Neural progenitor cell (in vitro differentiated cells): ENCODE results near the gene SIRPA. TPM values are rescaled to one million over a fixed set of nuclear protein-coding genes. Genes with fewer than 3 reads are reported as not detected.

Experiments
- DNase-seq: peaks from one replicate; pipeline ENCODE4 v3.0.0-alpha.2; 2016; ENCODE audit warnings: low spot score
- H2AFZ ChIP-seq: fragments of 200-600 bp; sonication (generic); replicated peaks from 2 replicates; pipeline ENCODE4 v1.6.1; 2016; ENCODE audit warnings: antibody characterized with exemption
- H3F3A ChIP-seq: fragments of 200-600 bp; sonication (generic); 2 replicates; pipeline ENCODE4 v1.6.1; 2016; ENCODE audit warnings: antibody characterized with exemption, low read depth
- H3K27ac ChIP-seq: fragments of 200-600 bp; sonication (generic); 2 replicates; pipeline ENCODE4 v1.5.1; 2016; ENCODE audit warnings: mild to moderate bottlenecking
- H3K27me3 ChIP-seq: fragments of 200-600 bp; sonication (generic); 2 replicates; pipeline ENCODE4 v1.6.1; 2016; ENCODE audit warnings: mild to moderate bottlenecking, moderate library complexity
- H3K36me3 ChIP-seq: fragments of 200-600 bp; sonication (generic); 2 replicates; pipeline ENCODE4 v1.5.1; 2016
- H3K4me1 ChIP-seq: fragments of 200-600 bp; sonication (generic); 2 replicates; pipeline ENCODE4 v1.6.1; 2016; ENCODE audit warnings: mixed run types
- H3K4me2 ChIP-seq: fragments of 200-600 bp; sonication (generic); 2 replicates; pipeline ENCODE4 v1.6.1; 2016
- H3K4me3 ChIP-seq: fragments of 200-600 bp; sonication (generic); 2 replicates; pipeline ENCODE4 v1.5.1; 2016
- H3K79me2 ChIP-seq: fragments of 200-600 bp; sonication (generic); 2 replicates; pipeline ENCODE4 v1.6.1; 2016; ENCODE audit warnings: low read depth
- H3K9ac ChIP-seq: fragments of 200-600 bp; sonication (generic); 2 replicates; pipeline ENCODE4 v1.6.1; 2016
- H3K9me3 ChIP-seq: fragments of 200-600 bp; sonication (generic); 2 replicates; pipeline ENCODE4 v1.5.1; 2016; ENCODE audit warnings: low read depth
- H4K20me1 ChIP-seq: fragments of 200-600 bp; sonication (generic); 2 replicates; pipeline ENCODE4 v1.6.1; 2016; ENCODE audit warnings: low read depth
- H3K27ac Mint-ChIP-seq: 3 replicates; pipeline ENCODE4 v1.8.0; 2021; ENCODE audit warnings: mixed read lengths
- H3K27me3 Mint-ChIP-seq: 2 replicates; pipeline ENCODE4 v1.8.0; 2022; ENCODE audit warnings: low read depth, mild to moderate bottlenecking, inconsistent platforms, moderate library complexity, mixed read lengths; ENCODE audit not compliant: insufficient read depth
- H3K36me3 Mint-ChIP-seq: 3 replicates; pipeline ENCODE4 v1.8.0; 2021; ENCODE audit warnings: mixed read lengths
- H3K4me1 Mint-ChIP-seq: 3 replicates; pipeline ENCODE4 v1.8.0; 2021; ENCODE audit warnings: mixed read lengths
- H3K4me3 Mint-ChIP-seq: 3 replicates; pipeline ENCODE4 v1.8.0; 2021; ENCODE audit warnings: mild to moderate bottlenecking, moderate library complexity, mixed read lengths
- H3K9me3 Mint-ChIP-seq: 3 replicates; pipeline ENCODE4 v1.8.0; 2020; ENCODE audit warnings: mixed read lengths
- EZH2 ChIP-seq: fragments of 200-600 bp; sonication (generic); IDR thresholded peaks from 2 replicates; pipeline ENCODE4 v1.6.1; 2017; ENCODE audit warnings: antibody characterized with exemption, mild to moderate bottlenecking, moderate library complexity
- EZH2phosphoT487 ChIP-seq: fragments of 200-600 bp; sonication (generic); IDR thresholded peaks from 2 replicates; pipeline ENCODE4 v1.6.1; 2017; ENCODE audit warnings: antibody characterized with exemption
- total RNA-seq: library from RNA; depleted of rRNA; stranded (reverse); fragments of >200 nt; gene quantifications from 2 replicates; pipeline ENCODE4 v1.2.3, GENCODE V29; 2015; ENCODE audit warnings: low replicate concordance
- TF ChIP-seq, protein P1 (sequence below): fragments of 200-600 bp; sonication (generic); IDR thresholded peaks from 2 replicates; pipeline ENCODE4 v1.5.1; 2017; ENCODE audit warnings: antibody characterized with exemption, mild to moderate bottlenecking

The SIRPA gene
- total RNA-seq, 1 donor from 2014 or later: 5.1 TPM

DNA sequence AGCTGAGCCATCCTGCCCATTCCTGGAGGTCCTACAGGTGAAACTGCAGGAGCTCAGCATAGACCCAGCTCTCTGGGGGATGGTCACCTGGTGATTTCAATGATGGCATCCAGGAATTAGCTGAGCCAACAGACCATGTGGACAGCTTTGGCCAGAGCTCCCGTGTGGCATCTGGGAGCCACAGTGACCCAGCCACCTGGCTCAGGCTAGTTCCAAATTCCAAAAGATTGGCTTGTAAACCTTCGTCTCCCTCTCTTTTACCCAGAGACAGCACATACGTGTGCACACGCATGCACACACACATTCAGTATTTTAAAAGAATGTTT is 44.0 kb downstream of the SIRPA start:
- Mint-ChIP-seq H3K4me1 (no peaks in the 10 kb centered on the region), H3K36me3 (peaks cover 6% of the 10 kb centered on the region), H3K27me3 (peaks cover 5% of the 10 kb centered on the region), H3K4me3 (no peak overlapping the region), H3K27ac (no peak overlapping the region), H3K9me3 (no peaks in the 10 kb centered on the region)
- no peak for DNase-seq
- no peak overlapping the region for H2AFZ ChIP-seq
- H3K27ac ChIP-seq: no peak overlapping the region
- H3K9ac ChIP-seq: no peak overlapping the region
- peaks cover 11% of the 10 kb centered on the region for H3K27me3 ChIP-seq
- H3K36me3 ChIP-seq: no peaks in the 10 kb centered on the region
- H3K9me3 ChIP-seq: no peaks in the 10 kb centered on the region
- H3K4me2 ChIP-seq: no peak overlapping the region
- no peaks in the 10 kb centered on the region for H3K79me2 ChIP-seq
- no peaks in the 10 kb centered on the region for H4K20me1 ChIP-seq
- no peaks in the 10 kb centered on the region for H3K4me1 ChIP-seq
- no peaks in the 10 kb centered on the region for H3F3A ChIP-seq
- no peak for TF ChIP-seq EZH2phosphoT487
- TF ChIP-seq EZH2: no peak
- TF ChIP-seq, protein P1, sequence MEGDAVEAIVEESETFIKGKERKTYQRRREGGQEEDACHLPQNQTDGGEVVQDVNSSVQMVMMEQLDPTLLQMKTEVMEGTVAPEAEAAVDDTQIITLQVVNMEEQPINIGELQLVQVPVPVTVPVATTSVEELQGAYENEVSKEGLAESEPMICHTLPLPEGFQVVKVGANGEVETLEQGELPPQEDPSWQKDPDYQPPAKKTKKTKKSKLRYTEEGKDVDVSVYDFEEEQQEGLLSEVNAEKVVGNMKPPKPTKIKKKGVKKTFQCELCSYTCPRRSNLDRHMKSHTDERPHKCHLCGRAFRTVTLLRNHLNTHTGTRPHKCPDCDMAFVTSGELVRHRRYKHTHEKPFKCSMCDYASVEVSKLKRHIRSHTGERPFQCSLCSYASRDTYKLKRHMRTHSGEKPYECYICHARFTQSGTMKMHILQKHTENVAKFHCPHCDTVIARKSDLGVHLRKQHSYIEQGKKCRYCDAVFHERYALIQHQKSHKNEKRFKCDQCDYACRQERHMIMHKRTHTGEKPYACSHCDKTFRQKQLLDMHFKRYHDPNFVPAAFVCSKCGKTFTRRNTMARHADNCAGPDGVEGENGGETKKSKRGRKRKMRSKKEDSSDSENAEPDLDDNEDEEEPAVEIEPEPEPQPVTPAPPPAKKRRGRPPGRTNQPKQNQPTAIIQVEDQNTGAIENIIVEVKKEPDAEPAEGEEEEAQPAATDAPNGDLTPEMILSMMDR: no peak
- H3K4me3 ChIP-seq: no peak overlapping the region

DNA sequence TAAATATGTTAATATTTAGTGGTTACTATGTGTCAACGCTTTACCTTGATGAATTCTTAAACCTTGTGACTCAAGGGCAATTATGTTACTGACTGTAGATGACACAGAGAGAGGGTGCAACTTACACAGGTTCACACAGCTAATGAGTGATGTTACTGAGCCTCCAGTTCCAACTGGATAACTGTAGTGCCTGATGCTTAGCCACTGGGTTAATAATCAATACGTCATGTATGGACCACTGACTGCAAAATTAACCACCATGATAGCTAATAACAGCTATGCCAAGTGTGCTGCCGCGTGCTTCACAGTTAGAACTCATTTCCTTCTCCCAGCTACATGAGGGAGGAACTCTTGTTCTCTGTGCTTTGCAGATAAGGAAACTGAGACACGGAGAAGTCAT is 45.4 kb downstream of the SIRPA start:
- H3K79me2 ChIP-seq: no peaks in the 10 kb centered on the region
- Mint-ChIP-seq H3K9me3 (no peaks in the 10 kb centered on the region), H3K27me3 (peaks cover 7% of the 10 kb centered on the region), H3K4me1 (peaks cover 3% of the 10 kb centered on the region), H3K27ac (no peak overlapping the region), H3K36me3 (peaks cover 6% of the 10 kb centered on the region), H3K4me3 (no peak overlapping the region)
- no peaks in the 10 kb centered on the region for H4K20me1 ChIP-seq
- H3F3A ChIP-seq: no peaks in the 10 kb centered on the region
- TF ChIP-seq EZH2phosphoT487: no peak
- TF ChIP-seq, protein P1: no peak
- TF ChIP-seq EZH2: no peak
- no peak overlapping the region for H3K4me2 ChIP-seq
- DNase-seq: no peak
- H2AFZ ChIP-seq: no peak overlapping the region
- no peak overlapping the region for H3K27ac ChIP-seq
- no peaks in the 10 kb centered on the region for H3K9me3 ChIP-seq
- H3K4me1 ChIP-seq: peaks cover under 1% of the 10 kb centered on the region
- no peak overlapping the region for H3K9ac ChIP-seq
- no peaks in the 10 kb centered on the region for H3K36me3 ChIP-seq
- no peak overlapping the region for H3K4me3 ChIP-seq
- H3K27me3 ChIP-seq: peaks cover 25% of the 10 kb centered on the region

DNA sequence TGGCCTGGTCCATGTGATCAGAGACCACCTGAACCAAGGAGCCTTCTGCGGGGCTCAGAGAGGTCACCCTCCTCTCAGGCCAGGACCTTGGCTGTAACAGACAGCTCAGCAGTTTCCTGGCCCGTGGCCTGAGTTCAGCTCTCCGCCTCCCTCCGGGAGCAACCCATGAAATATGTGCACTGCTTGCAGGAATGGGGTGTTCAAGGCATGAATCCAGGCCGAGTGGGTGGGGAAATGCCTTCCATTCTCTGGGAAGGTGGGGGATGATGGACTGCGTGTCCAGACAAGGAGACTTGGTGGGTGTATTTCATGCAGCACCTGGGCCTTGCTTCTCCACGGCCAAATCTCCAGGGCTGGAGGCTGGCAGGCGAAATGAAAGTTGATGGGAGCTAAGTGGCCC is 46.0 kb downstream of the SIRPA start:
- H3K79me2 ChIP-seq: no peaks in the 10 kb centered on the region
- no peak overlapping the region for H3K27ac Mint-ChIP-seq
- peaks cover 7% of the 10 kb centered on the region for H3K27me3 Mint-ChIP-seq
- H2AFZ ChIP-seq: no peak overlapping the region
- no peak overlapping the region for H3K27ac ChIP-seq
- peaks cover 2% of the 10 kb centered on the region for H3F3A ChIP-seq
- no peak overlapping the region for H3K4me3 ChIP-seq
- H3K27me3 ChIP-seq: peaks cover 31% of the 10 kb centered on the region
- H3K4me1 Mint-ChIP-seq: peaks cover 7% of the 10 kb centered on the region
- no peaks in the 10 kb centered on the region for H3K36me3 ChIP-seq
- H3K9ac ChIP-seq: no peak overlapping the region
- H3K4me1 ChIP-seq: peaks cover 7% of the 10 kb centered on the region
- TF ChIP-seq, protein P1: no peak
- no peak for TF ChIP-seq EZH2
- TF ChIP-seq EZH2phosphoT487: no peak
- no peak for DNase-seq
- no peak overlapping the region for H3K4me3 Mint-ChIP-seq
- H3K4me2 ChIP-seq: no peak overlapping the region
- H3K9me3 ChIP-seq: no peaks in the 10 kb centered on the region
- H3K9me3 Mint-ChIP-seq: no peaks in the 10 kb centered on the region
- peaks cover 6% of the 10 kb centered on the region for H3K36me3 Mint-ChIP-seq
- no peaks in the 10 kb centered on the region for H4K20me1 ChIP-seq

DNA sequence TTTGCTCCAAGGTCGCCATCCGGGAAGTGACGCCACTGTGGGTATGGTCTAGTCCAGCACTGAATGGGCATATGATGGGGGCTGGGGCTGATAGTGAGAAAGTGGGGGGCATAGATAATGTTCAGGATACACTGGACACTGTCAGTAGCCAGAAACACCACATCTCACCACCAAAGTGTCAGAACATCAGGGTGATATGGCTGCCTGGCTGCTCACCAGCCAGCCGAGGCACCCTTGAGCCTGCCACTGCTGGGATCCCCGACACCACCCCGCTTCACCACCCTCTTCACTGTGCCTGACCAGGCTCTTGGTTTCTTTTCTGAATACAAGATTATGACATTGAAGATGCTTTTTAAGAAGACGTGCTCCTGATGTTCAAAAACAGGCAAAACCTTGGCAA is 46.9 kb downstream of the SIRPA start:
- no peaks in the 10 kb centered on the region for H3K9me3 Mint-ChIP-seq
- Histone ChIP-seq H4K20me1 (no peaks in the 10 kb centered on the region), H3F3A (peaks cover 10% of the 10 kb centered on the region), H3K4me2 (no peak overlapping the region), H3K9me3 (no peaks in the 10 kb centered on the region), H3K27me3 (peaks cover 38% of the 10 kb centered on the region), H3K79me2 (no peaks in the 10 kb centered on the region), H3K4me1 (peaks cover 14% of the 10 kb centered on the region), H3K36me3 (no peaks in the 10 kb centered on the region), H3K4me3 (no peak overlapping the region), H2AFZ (no peak overlapping the region), H3K9ac (no peak overlapping the region), H3K27ac (no peak overlapping the region)
- no peak overlapping the region for H3K4me3 Mint-ChIP-seq
- peaks cover 3% of the 10 kb centered on the region for H3K36me3 Mint-ChIP-seq
- no peak for TF ChIP-seq EZH2
- TF ChIP-seq, protein P1: no peak
- TF ChIP-seq EZH2phosphoT487: no peak
- no peak overlapping the region for H3K27ac Mint-ChIP-seq
- DNase-seq: no peak
- peaks cover 12% of the 10 kb centered on the region for H3K4me1 Mint-ChIP-seq
- H3K27me3 Mint-ChIP-seq: peaks cover 8% of the 10 kb centered on the region
